HepG2 (cell line): ENCODE results near the gene FBXO5. TPM values are rescaled to one million over a fixed set of nuclear protein-coding genes. Genes with fewer than 3 reads are reported as not detected.

Experiments used
- CEBPB ChIP-seq: IDR thresholded peaks from 2 replicates; pipeline ENCODE4 v1.6.1; 2011; ENCODE audit warnings: low read depth, low read length, improper control_type of control experiment, borderline replicate concordance
- FOXK1 ChIP-seq: sonication (generic); formaldehyde crosslinking; IDR thresholded peaks from 2 replicates; pipeline ENCODE4 v1.4.0; 2020; ENCODE audit warnings: low read depth, missing genetic modification reagents, borderline replicate concordance
- LBX2 ChIP-seq: sonication (generic); formaldehyde crosslinking; IDR thresholded peaks from 2 replicates; pipeline ENCODE4 v1.5.0; 2020; ENCODE audit warnings: missing genetic modification reagents, mild to moderate bottlenecking, borderline replicate concordance
- LCORL ChIP-seq, 2 experiments: fragments of 450-650 bp in 1 of 2; sonication (generic) in 1 of 2; formaldehyde crosslinking in 1 of 2; IDR thresholded peaks; 2 replicates each; pipeline versions ENCODE4 v1.5.0 to v1.6.1; 2017 to 2020; ENCODE audit warnings: antibody characterized with exemption in 1 of 2, missing genetic modification reagents in 1 of 2
- MAX ChIP-seq: IDR thresholded peaks from 2 replicates; pipeline ENCODE4 v1.6.1; 2012; ENCODE audit warnings: inconsistent platforms
- MTA3 ChIP-seq: sonication (generic); formaldehyde crosslinking; IDR thresholded peaks from 2 replicates; pipeline ENCODE4 v1.4.0; 2020; ENCODE audit warnings: missing genetic modification reagents
- POGZ ChIP-seq: sonication (generic); formaldehyde crosslinking; IDR thresholded peaks from 2 replicates; pipeline ENCODE4 v1.4.0; 2020; ENCODE audit warnings: mild to moderate bottlenecking, missing genetic modification reagents
- SNAPC5 ChIP-seq: sonication (generic); formaldehyde crosslinking; IDR thresholded peaks from 2 replicates; pipeline ENCODE4 v1.8.1; 2023; ENCODE audit warnings: mild to moderate bottlenecking, missing genetic modification reagents, borderline replicate concordance
- TBL1XR1 ChIP-seq: fragments of 150-350 bp; IDR thresholded peaks from 2 replicates; pipeline ENCODE4 v1.6.1; 2014; ENCODE audit warnings: borderline replicate concordance, low read length; ENCODE audit not compliant: partially characterized antibody
- TFE3 ChIP-seq: IDR thresholded peaks from 2 replicates; pipeline ENCODE4 v1.6.1; 2016
- ZNF101 ChIP-seq: sonication (generic); formaldehyde crosslinking; IDR thresholded peaks from 2 replicates; pipeline ENCODE4 v1.4.0; 2020; ENCODE audit warnings: mild to moderate bottlenecking, low read depth, missing genetic modification reagents, borderline replicate concordance
- ZNF282 ChIP-seq: fragments of 450-650 bp; IDR thresholded peaks from 2 replicates; pipeline ENCODE4 v1.6.1; 2018; ENCODE audit not compliant: partially characterized antibody
- ZNF501 ChIP-seq: sonication (generic); formaldehyde crosslinking; IDR thresholded peaks from 2 replicates; pipeline ENCODE4 v1.5.1; 2020; ENCODE audit warnings: mild to moderate bottlenecking, moderate library complexity, missing genetic modification reagents
- ZNF562 ChIP-seq: sonication (generic); formaldehyde crosslinking; IDR thresholded peaks from 2 replicates; pipeline ENCODE4 v1.8.0; 2022; ENCODE audit warnings: missing genetic modification reagents, borderline replicate concordance
- ZNF713 ChIP-seq: sonication (generic); formaldehyde crosslinking; IDR thresholded peaks from 2 replicates; pipeline ENCODE4 v1.4.0; 2020; ENCODE audit warnings: mild to moderate bottlenecking, missing genetic modification reagents
- polyA plus RNA-seq, 8 experiments: library from polyadenylated mRNA; depleted of rRNA in 3 of 8; stranded (reverse) in 7 of 8; unstranded in 1 of 8; fragments of >200 nt; fragmentation: Illumina TruSeq in 4 of 8; extraction: Trizol in 4 of 8; gene quantifications; 2 replicates each; pipeline versions ENCODE4 v1.2.1 to v1.2.3, GENCODE V29; 2011 to 2016; ENCODE audit warnings: low read depth in 4 of 8, missing spikeins in 1 of 8, mixed read lengths in 1 of 8; ENCODE audit not compliant: insufficient read depth in 1 of 8
- total RNA-seq, 5 experiments: library from RNA; depleted of rRNA; stranded (reverse); fragments of >200 nt; fragmentation: Illumina TruSeq; extraction: Trizol; gene quantifications; 2 replicates each; pipeline ENCODE4 v1.2.3, GENCODE V29; 2016; ENCODE audit warnings: low read depth in 1 of 5
- TF ChIP-seq, protein P1 (sequence below): sonication (generic); formaldehyde crosslinking; IDR thresholded peaks from 2 replicates; pipeline ENCODE4 v1.5.1; 2020; ENCODE audit warnings: missing genetic modification reagents, mild to moderate bottlenecking, borderline replicate concordance
- TF ChIP-seq, protein P2 (sequence below): IDR thresholded peaks from 2 replicates; pipeline ENCODE4 v1.6.1; 2016; ENCODE audit warnings: low read depth, control low read depth
- TF ChIP-seq, protein P3 (sequence below): IDR thresholded peaks from 2 replicates; pipeline ENCODE4 v1.6.1; 2012; ENCODE audit warnings: low read length, improper control_type of control experiment

Gene FBXO5
- total and polyA plus RNA-seq, 2 of the 13 experiments (the other 11 are each of a cell fraction or from before 2014, with no cell fraction given): 15.8 to 41.5 TPM

DNA sequence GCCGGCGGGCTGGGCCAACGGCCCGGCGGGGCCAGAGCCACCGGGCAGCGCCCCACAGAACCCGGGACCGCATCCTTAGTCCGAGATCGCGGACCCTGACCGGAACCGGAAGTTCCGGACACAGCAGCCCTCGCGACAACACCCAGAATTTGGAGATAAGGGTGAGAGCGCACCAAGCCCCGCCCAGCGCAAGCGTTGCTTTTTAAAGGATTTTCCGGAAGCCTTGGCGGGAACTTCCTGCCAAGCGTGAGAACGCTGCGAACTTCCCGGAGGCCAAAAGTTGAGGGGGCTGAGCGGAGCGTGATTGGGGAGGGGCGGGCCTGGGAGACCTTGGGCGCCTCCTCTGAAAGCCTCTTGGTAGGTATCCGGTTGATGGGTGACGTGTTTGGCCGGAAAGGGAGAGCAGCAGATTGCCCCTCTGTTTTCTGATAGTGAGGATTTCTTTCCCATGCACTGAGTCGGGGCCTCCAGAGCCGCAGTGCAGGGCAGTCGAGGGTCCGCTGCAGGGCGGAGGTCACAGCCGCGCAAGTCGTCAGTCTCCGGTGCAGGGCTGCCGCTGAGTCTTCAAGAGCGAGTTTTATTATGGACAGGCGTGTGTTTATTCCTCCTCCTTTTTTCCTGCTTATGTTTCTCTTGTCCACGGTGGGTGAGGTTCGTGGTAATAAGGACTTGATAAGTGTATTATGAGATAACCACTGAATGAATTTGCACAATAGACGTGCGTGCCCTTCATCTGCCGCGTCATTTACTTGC lies 19.9 kb upstream of the FBXO5 start, which contains the start of gene MTRF1L (continued):
- no peak for TF ChIP-seq TBL1XR1
- no peak for TF ChIP-seq ZNF562 (CRISPR knock-in tag)
- TF ChIP-seq, protein P1, sequence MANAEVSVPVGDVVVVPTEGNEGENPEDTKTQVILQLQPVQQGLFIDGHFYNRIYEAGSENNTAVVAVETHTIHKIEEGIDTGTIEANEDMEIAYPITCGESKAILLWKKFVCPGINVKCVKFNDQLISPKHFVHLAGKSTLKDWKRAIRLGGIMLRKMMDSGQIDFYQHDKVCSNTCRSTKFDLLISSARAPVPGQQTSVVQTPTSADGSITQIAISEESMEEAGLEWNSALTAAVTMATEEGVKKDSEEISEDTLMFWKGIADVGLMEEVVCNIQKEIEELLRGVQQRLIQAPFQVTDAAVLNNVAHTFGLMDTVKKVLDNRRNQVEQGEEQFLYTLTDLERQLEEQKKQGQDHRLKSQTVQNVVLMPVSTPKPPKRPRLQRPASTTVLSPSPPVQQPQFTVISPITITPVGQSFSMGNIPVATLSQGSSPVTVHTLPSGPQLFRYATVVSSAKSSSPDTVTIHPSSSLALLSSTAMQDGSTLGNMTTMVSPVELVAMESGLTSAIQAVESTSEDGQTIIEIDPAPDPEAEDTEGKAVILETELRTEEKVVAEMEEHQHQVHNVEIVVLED: peak; percentile 89
- peak; percentile 41; the same call in 1 of the 2 replicates for TF ChIP-seq TFE3 (CRISPR knock-in tag)
- TF ChIP-seq FOXK1: peak; percentile 46; the same call in 1 of the 2 replicates
- no peak for TF ChIP-seq MTA3 (CRISPR knock-in tag)
- TF ChIP-seq SNAPC5 (CRISPR knock-in tag): 0 out of 2 replicates have a peak, but pooled peaks have one; percentile 55
- TF ChIP-seq, protein P2, sequence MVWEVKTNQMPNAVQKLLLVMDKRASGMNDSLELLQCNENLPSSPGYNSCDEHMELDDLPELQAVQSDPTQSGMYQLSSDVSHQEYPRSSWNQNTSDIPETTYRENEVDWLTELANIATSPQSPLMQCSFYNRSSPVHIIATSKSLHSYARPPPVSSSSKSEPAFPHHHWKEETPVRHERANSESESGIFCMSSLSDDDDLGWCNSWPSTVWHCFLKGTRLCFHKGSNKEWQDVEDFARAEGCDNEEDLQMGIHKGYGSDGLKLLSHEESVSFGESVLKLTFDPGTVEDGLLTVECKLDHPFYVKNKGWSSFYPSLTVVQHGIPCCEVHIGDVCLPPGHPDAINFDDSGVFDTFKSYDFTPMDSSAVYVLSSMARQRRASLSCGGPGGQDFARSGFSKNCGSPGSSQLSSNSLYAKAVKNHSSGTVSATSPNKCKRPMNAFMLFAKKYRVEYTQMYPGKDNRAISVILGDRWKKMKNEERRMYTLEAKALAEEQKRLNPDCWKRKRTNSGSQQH (CRISPR knock-in tag): peak; percentile 64; the same call in 1 of the 2 replicates
- TF ChIP-seq ZNF101 (CRISPR knock-in tag): no peak
- TF ChIP-seq ZNF713 (CRISPR knock-in tag): no peak
- no peak for TF ChIP-seq LBX2 (CRISPR knock-in tag)
- peak; percentile 83 for TF ChIP-seq ZNF501 (CRISPR knock-in tag)
- no peak for TF ChIP-seq ZNF282
- TF ChIP-seq MAX: peak; percentile 68
- TF ChIP-seq LCORL (IDR thresholded peaks at IDR 0.05): no peak
- TF ChIP-seq LCORL (CRISPR knock-in tag; IDR thresholded peaks at IDR 0.05): peak; percentile 79
- no peak for TF ChIP-seq CEBPB
- TF ChIP-seq, protein P3, sequence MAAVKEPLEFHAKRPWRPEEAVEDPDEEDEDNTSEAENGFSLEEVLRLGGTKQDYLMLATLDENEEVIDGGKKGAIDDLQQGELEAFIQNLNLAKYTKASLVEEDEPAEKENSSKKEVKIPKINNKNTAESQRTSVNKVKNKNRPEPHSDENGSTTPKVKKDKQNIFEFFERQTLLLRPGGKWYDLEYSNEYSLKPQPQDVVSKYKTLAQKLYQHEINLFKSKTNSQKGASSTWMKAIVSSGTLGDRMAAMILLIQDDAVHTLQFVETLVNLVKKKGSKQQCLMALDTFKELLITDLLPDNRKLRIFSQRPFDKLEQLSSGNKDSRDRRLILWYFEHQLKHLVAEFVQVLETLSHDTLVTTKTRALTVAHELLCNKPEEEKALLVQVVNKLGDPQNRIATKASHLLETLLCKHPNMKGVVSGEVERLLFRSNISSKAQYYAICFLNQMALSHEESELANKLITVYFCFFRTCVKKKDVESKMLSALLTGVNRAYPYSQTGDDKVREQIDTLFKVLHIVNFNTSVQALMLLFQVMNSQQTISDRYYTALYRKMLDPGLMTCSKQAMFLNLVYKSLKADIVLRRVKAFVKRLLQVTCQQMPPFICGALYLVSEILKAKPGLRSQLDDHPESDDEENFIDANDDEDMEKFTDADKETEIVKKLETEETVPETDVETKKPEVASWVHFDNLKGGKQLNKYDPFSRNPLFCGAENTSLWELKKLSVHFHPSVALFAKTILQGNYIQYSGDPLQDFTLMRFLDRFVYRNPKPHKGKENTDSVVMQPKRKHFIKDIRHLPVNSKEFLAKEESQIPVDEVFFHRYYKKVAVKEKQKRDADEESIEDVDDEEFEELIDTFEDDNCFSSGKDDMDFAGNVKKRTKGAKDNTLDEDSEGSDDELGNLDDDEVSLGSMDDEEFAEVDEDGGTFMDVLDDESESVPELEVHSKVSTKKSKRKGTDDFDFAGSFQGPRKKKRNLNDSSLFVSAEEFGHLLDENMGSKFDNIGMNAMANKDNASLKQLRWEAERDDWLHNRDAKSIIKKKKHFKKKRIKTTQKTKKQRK: no peak
- peak; percentile 97 for TF ChIP-seq POGZ (CRISPR knock-in tag)
